Esophagus (tissue), 2 donors: ENCODE results near the gene CCDC47. TPM values are rescaled to one million over a fixed set of nuclear protein-coding genes. Genes with fewer than 3 reads are reported as not detected.

Experiments
- H3K27ac ChIP-seq, 2 donors: one replicate each; pipeline ENCODE4 v1.5.1; 2013; ENCODE audit warnings: low read depth in 2 of 2, mild to moderate bottlenecking in 2 of 2, inconsistent platforms in 1 of 2, low read length in 1 of 2, moderate library complexity in 1 of 2
- H3K27me3 ChIP-seq, 2 donors: one replicate each; pipeline ENCODE4 v1.6.1; 2013; ENCODE audit warnings: low read length in 2 of 2, control low read depth in 1 of 2, mild to moderate bottlenecking in 1 of 2; ENCODE audit not compliant: insufficient read depth in 2 of 2, control insufficient read depth in 1 of 2
- H3K36me3 ChIP-seq, 2 donors: one replicate each; pipeline ENCODE4 v1.6.1; 2013; ENCODE audit warnings: low read length in 1 of 2; ENCODE audit not compliant: control insufficient read depth in 2 of 2, insufficient read depth in 2 of 2
- H3K4me1 ChIP-seq, 2 donors: one replicate each; pipeline ENCODE4 v1.6.1; 2013; ENCODE audit warnings: low read length in 1 of 2; ENCODE audit not compliant: control insufficient read depth in 2 of 2, insufficient read depth in 2 of 2
- H3K4me3 ChIP-seq, 2 donors: one replicate each; pipeline ENCODE4 v1.5.1; 2013; ENCODE audit warnings: low read length in 2 of 2, mild to moderate bottlenecking in 2 of 2, low read depth in 1 of 2, moderate library complexity in 1 of 2
- H3K9me3 ChIP-seq, 2 donors: one replicate each; pipeline ENCODE4 v1.6.1; 2013; ENCODE audit warnings: mild to moderate bottlenecking in 2 of 2, low read depth in 1 of 2, low read length in 1 of 2, moderate library complexity in 1 of 2; ENCODE audit not compliant: control insufficient read depth in 2 of 2, insufficient read depth in 1 of 2
- WGBS, 2 donors: extraction: QIAGEN DNeasy Blood & Tissue Kit; methylation state at CpG; one replicate each; pipeline ENCODE4 v1.1.7; 2013; 5-methylcytosine and 5-hydroxymethylcytosine counted together
- polyA plus RNA-seq, 2 donors: library from polyadenylated mRNA; stranded (reverse); fragments of 200-250 nt; gene quantifications; one replicate each; pipeline ENCODE4 v1.2.3, GENCODE V29; 2013
- donor health status: healthy with polysubstance abuse.
- donor health status: Bipolar disorder and iron deficiency.

Gene CCDC47
- polyA plus RNA-seq, 2 donors = 16.3 to 36.4 TPM

GRCh38 chr17:63786971-63787711 lies 13.7 kb upstream of the CCDC47 start:
- Histone ChIP-seq H3K36me3 (peaks cover 2 to 9% of the 10 kb centered on the region in 2 donors), H3K9me3 (no peaks in the 10 kb centered on the region), H3K4me1 (no peaks in the 10 kb centered on the region), H3K27ac (peak overlapping the region; percentile 48 to 51), H3K27me3 (no peaks in the 10 kb centered on the region), H3K4me3 (no peak overlapping the region)
- WGBS, 2 donors = 78 to 79% methylated on average over 13 of the region's 13 CpGs

- no peaks in the 10 kb centered on the region for H3K9me3 ChIP-seq
- no peaks in the 10 kb centered on the region for H3K4me1 ChIP-seq
- peaks cover 2 to 9% of the 10 kb centered on the region in 2 donors for H3K36me3 ChIP-seq
- H3K27me3 ChIP-seq = no peaks in the 10 kb centered on the region
- no peak overlapping the region for H3K27ac ChIP-seq
- no peak overlapping the region for H3K4me3 ChIP-seq
- WGBS, 2 donors = 95 to 100% methylated on average over 1 of the region's 1 CpG
Observed at GRCh38 chr17:63786117-63786516, 12.7 kb upstream of the CCDC47 start.

- H3K4me1 ChIP-seq = no peaks in the 10 kb centered on the region
- 94 to 97% methylated on average over 1 of the region's 1 CpG for WGBS, 2 donors
- no peaks in the 10 kb centered on the region for H3K9me3 ChIP-seq
- H3K27me3 ChIP-seq = no peaks in the 10 kb centered on the region
- H3K36me3 ChIP-seq = peaks cover 2 to 9% of the 10 kb centered on the region in 2 donors
- no peak overlapping the region for H3K4me3 ChIP-seq
- no peak overlapping the region for H3K27ac ChIP-seq
Observed at GRCh38 chr17:63785556-63785955, 12.2 kb upstream of the CCDC47 start.

- H3K4me3 ChIP-seq = no peak overlapping the region
- no peak overlapping the region for H3K27ac ChIP-seq
- peaks cover 0 to 7% of the 10 kb centered on the region in 2 donors for H3K36me3 ChIP-seq
- H3K9me3 ChIP-seq = no peaks in the 10 kb centered on the region
- H3K27me3 ChIP-seq = no peaks in the 10 kb centered on the region
- no peaks in the 10 kb centered on the region for H3K4me1 ChIP-seq
- 87 to 88% methylated on average over 6 of the region's 6 CpGs for WGBS, 2 donors
Observed at GRCh38 chr17:63783522-63783921, 10.1 kb upstream of the CCDC47 start.

- H3K4me3 ChIP-seq = no peak overlapping the region
- H3K36me3 ChIP-seq = peaks cover 0 to 2% of the 10 kb centered on the region in 2 donors
- H3K27me3 ChIP-seq = no peaks in the 10 kb centered on the region
- H3K27ac ChIP-seq = no peak overlapping the region
- peaks cover 0 to 2% of the 10 kb centered on the region in 2 donors for H3K4me1 ChIP-seq
- 97% methylated on average over 4 of the region's 4 CpGs for WGBS, 2 donors
- H3K9me3 ChIP-seq = no peaks in the 10 kb centered on the region
Observed at GRCh38 chr17:63780928-63781327, 7.5 kb upstream of the CCDC47 start.

GRCh38 chr17:63780507-63780906 lies 7.1 kb upstream of the CCDC47 start:
- Histone ChIP-seq H3K27ac (peak overlapping the region in 1 of 2 donors; percentile 40), H3K36me3 (peaks cover 0 to 2% of the 10 kb centered on the region in 2 donors), H3K27me3 (no peaks in the 10 kb centered on the region), H3K9me3 (no peaks in the 10 kb centered on the region), H3K4me1 (peaks cover 0 to 2% of the 10 kb centered on the region in 2 donors), H3K4me3 (no peak overlapping the region)
- WGBS, 2 donors = 49 to 67% methylated on average over 1 of the region's 1 CpG

GRCh38 chr17:63775420-63775819 lies 2.0 kb upstream of the CCDC47 start:
- WGBS, 2 donors = 21 to 24% methylated on average over 8 of the region's 8 CpGs
- no peaks in the 10 kb centered on the region for H3K27me3 ChIP-seq
- peaks cover 0 to 2% of the 10 kb centered on the region in 2 donors for H3K4me1 ChIP-seq
- H3K4me3 ChIP-seq = peak overlapping the region; percentile 89
- H3K9me3 ChIP-seq = no peaks in the 10 kb centered on the region
- H3K27ac ChIP-seq = no peak overlapping the region
- peaks cover 0 to 2% of the 10 kb centered on the region in 2 donors for H3K36me3 ChIP-seq

- Histone ChIP-seq H3K27me3 (no peaks in the 10 kb centered on the region), H3K4me1 (peaks cover 0 to 2% of the 10 kb centered on the region in 2 donors), H3K9me3 (no peaks in the 10 kb centered on the region), H3K27ac (peak overlapping the region; percentile 98 to 99), H3K36me3 (peaks cover 0 to 2% of the 10 kb centered on the region in 2 donors), H3K4me3 (peak overlapping the region; percentile 89)
- 0 to 3% methylated on average over 4 of the region's 4 CpGs for WGBS, 2 donors
Observed at GRCh38 chr17:63774969-63775265, 1.5 kb upstream of the CCDC47 start.

- WGBS, 2 donors = 0 to 1% methylated on average over 57 to 64 of the region's 67 CpGs
- Histone ChIP-seq H3K27me3 (no peaks in the 10 kb centered on the region), H3K9me3 (no peaks in the 10 kb centered on the region), H3K4me3 (peak within 1 kb of the TSS; percentile 89), H3K4me1 (peaks cover 0 to 2% of the 10 kb centered on the region in 2 donors), H3K27ac (peak within 1 kb of the TSS; percentile 98 to 99), H3K36me3 (peaks cover 0 to 2% of the 10 kb centered on the region in 2 donors)
Observed at GRCh38 chr17:63774141-63774968, 958 bp upstream of the CCDC47 start, which contains the start of gene DDX42. Gene DDX42, plus strand, starts transcription at chr17:63774170. Its CDS starts 12,880 bp downstream, at chr17:63787050.
